GM12873 (cell line): ENCODE results near the gene COPS4.

Source experiments
- CTCF ChIP-seq: IDR thresholded peaks from 2 replicates; pipeline ENCODE4 v1.5.1; 2012; ENCODE audit warnings: low read depth, mild to moderate bottlenecking, moderate library complexity, low read length, control low read depth; ENCODE audit not compliant: insufficient read depth; ENCODE audit errors: missing control alignments

COPS4 gene

DNA sequence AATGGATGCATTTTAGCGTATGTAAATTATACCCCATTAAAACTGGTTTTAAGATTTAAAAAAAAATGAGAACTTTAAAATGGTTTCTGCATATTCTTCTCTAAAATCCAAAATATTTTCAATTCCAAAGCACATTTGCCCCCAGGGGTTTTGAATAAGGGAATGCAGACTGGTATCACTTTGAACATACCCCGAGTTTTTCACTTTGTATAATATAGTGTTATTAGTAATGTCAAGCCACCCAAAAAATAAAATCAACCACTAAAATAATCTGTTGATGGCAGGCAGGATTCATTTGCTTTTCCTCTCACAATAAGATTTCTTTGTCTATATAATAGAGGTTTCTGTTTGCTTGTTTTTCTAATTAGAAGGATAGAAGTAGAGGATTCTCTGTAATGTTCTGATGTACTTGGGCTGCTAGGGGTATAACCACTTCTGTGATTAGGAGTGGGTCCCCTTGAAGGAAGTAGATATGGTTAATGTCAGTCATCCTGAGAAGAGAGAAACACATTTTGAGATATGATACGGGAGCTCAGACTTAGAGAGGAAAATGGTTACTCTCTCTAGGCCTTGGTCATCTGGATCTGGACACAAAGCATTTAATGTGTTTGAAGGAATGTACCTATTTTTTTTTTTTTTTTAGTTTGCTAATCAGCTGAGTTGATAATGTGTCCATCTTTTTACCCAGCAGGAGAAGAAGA lies 15.0 kb upstream of the COPS4 start:
- no peak for TF ChIP-seq CTCF

DNA sequence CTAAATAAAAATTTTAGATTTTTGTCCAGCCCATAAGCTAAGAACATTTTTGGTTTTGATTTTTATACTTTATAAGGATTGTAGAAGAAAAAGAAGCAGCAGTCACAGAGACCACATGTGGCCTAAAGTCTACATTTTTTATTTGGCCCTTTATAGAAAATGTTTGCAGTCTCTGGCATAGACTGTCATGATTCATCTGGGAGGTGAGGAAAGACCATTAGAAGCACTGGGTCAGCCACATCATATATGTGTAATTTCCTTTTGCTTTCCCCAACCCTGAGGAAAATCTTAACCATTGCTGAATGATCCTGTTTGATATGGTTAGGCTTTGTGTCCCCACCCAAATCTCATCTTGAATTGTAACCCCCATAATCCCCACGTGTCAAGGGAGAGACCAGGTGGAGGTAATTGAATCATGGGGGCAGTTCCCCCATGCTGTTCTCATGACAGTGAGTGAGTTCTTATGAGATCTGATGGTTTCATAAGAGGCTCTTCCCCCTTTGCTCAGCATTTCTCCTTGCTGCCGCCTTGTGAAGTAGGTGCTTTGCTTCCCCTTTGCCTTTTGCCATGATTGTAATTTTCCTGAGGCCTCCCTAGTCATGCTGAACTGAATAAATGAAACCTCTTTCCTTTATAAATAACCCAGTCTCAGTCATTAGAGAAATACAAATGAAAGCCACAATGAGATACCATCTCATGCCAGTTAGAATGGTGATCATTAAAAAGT lies 12.1 kb upstream of the COPS4 start:
- no peak for TF ChIP-seq CTCF

GRCh38 chr4:83024233-83024632 lies 10.8 kb upstream of the COPS4 start:
- no peak for TF ChIP-seq CTCF

DNA sequence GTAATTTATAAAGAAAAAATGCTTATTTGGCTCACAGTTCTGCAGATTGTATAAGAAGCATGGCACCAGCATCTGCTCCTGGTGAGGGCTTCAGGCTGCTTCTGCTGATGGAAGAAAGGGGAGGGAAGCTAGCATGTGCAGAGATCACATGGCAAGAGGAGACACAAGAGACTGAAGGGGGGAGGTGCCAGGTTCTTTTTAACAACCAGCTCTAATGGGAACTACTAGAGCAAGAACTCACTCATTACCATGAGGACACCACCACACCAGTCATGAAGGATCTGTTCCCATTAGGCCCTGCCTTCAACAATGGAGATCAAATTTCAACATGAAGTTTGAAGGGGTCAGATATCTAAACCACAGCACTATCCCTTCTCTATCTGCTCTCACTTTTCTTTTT lies 9.4 kb upstream of the COPS4 start:
- no peak for TF ChIP-seq CTCF

DNA sequence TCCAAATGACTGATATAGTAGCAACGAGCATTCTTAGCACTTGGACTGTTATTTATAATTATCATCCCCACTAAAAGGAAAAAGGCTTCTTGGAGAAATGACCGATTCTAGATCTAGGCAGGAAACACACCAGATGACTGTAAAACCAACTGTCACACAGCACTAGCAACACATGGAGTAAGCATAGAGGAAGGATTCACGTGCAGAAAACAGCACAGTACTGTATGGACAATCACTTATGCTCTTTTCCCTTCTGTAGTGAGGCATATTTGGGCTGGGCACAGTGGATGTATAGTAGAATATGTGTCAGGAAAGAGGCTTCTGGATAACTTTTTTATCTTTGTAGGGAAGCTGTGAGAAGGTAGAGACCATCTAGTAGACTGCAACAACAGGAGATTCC lies 6.0 kb upstream of the COPS4 start:
- no peak for TF ChIP-seq CTCF

GRCh38 chr4:83029688-83030087 lies 5.3 kb upstream of the COPS4 start:
- no peak for TF ChIP-seq CTCF

GRCh38 chr4:83036991-83037665 lies 2.1 kb downstream of the COPS4 start:
- TF ChIP-seq CTCF = no peak
